ENCODE data around the gene PCBP3. TPM values are rescaled to one million over a fixed set of nuclear protein-coding genes. Genes with fewer than 3 reads are reported as not detected.
A peak's percentile ranks its signal among the peaks of the same experiment; 100 is the strongest.

PCBP3 gene
- total and polyA plus RNA-seq, 3 experiments from 2014 or later: 0.31 to 0.38 (median 0.35) TPM

DNA sequence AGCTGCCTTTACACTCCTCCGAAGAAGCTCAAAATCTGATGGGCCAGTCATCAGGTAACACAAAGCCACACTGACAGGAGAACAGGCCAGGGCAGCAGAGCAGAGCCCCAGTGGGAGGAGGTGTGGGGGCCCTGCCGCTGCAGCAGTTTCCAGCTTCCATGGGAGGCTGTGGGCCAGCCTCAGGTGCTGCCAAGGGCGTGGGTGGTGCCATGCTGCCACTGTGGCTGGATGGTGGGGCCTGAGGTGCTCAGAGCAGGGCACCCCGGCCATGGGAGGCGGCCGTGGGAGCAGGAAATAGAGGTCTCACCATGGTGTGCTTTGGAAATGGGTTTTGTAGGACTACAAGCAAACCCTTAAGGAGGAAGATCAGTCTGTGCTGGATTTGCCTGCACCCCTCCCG is 287.3 kb downstream of the PCBP3 start:
- Mint-ChIP-seq H3K27me3 (peaks cover 5 to 25% of the 10 kb centered on the region in 2 donors), H3K9me3 (no peaks in the 10 kb centered on the region), H3K4me1 (peaks cover 0 to 6% (median 0%) of the 10 kb centered on the region in 3 donors), H3K27ac (no peak overlapping the region), H3K36me3 (no peaks in the 10 kb centered on the region), H3K4me3 (no peak overlapping the region)
- Histone ChIP-seq H3K36me3 (ENCODE audit: insufficient read depth, low read length) (no peaks in the 10 kb centered on the region), H3K4me1 (ENCODE audit: insufficient read depth, low read length) (no peaks in the 10 kb centered on the region), H3K27ac (ENCODE audit: low read depth, low read length) (no peak overlapping the region), H3K27me3 (ENCODE audit: insufficient read depth, low read length, poor library complexity, severe bottlenecking) (no peaks in the 10 kb centered on the region), H3K4me3 (ENCODE audit: low read length) (no peak overlapping the region), H3K9me3 (ENCODE audit: low read length) (no peaks in the 10 kb centered on the region)
- no peak for DNase-seq
- CTCF ChIA-PET: no interaction called here
- POLR2A ChIA-PET: no interaction called here

DNA sequence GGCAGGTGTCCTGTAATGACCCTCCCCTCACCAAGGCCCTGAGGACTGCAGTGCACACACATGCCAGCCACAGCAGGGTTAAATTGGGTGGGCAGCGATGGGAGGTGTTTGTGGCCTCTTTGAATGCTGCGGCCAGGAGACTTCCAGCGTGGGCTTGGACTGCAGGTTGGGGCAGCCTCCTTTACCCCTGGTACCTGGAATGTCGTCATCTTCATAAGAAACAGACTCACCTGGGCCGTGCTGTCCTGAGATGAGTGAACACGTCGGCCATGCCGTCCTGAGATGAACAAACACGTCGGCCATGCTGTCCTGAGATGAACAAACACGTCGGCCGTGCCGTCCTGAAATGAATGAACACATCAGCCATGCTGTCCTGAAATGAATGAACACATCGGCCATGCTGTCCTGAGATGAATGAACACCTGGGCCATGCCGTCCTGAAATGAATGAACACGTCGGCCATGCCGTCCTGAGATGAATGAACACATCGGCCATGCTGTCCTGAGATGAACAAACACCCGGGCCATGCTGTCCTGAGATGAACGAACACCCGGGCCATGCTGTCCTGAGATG is 288.0 kb downstream of the PCBP3 start:
- no peak overlapping the region for H3K27ac ChIP-seq (ENCODE audit: low read depth, low read length)
- peak in 1 of 5 donors; percentile 3 for DNase-seq
- Mint-ChIP-seq H3K36me3 (no peaks in the 10 kb centered on the region), H3K27ac (no peak overlapping the region), H3K4me1 (peaks cover 0 to 5% (median 0%) of the 10 kb centered on the region in 3 donors), H3K4me3 (no peak overlapping the region), H3K9me3 (no peaks in the 10 kb centered on the region), H3K27me3 (peaks cover 2 to 25% of the 10 kb centered on the region in 2 donors)
- ChIA-PET POLR2A (no interaction called here), CTCF (no interaction called here)
- no peaks in the 10 kb centered on the region for H3K36me3 ChIP-seq (ENCODE audit: insufficient read depth, low read length)
- H3K4me3 ChIP-seq (ENCODE audit: low read length): no peak overlapping the region
- H3K9me3 ChIP-seq (ENCODE audit: low read length): no peaks in the 10 kb centered on the region
- no peaks in the 10 kb centered on the region for H3K27me3 ChIP-seq (ENCODE audit: insufficient read depth, low read length, poor library complexity, severe bottlenecking)
- no peaks in the 10 kb centered on the region for H3K4me1 ChIP-seq (ENCODE audit: insufficient read depth, low read length)

DNA sequence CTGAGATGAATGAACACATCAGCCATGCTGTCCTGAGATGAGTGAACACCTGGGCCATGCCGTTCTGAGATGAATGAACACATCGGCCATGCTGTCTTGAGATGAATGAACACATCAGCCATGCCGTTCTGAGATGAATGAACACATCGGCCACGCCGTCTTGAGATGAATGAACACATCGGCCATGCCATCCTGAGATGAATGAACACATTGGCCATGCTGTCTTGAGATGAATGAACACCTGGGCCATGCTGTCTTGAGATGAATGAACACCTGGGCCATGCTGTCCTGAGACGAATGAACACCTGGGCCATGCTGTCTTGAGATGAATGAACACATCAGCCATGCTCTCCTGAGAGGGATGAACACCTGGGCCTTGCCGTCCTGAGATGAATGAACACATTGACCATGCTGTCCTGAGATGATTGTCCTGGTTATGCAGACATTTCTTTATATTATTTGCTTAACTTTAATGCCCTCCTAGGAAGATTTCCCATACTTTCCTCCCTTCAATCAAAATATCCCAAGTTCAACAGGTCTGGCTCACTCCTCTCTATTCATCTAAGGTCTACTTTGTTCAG is 289.5 kb downstream of the PCBP3 start:
- no peak for DNase-seq
- H3K9me3 Mint-ChIP-seq: no peaks in the 10 kb centered on the region
- Histone ChIP-seq H3K27me3 (ENCODE audit: insufficient read depth, low read length, poor library complexity, severe bottlenecking) (no peaks in the 10 kb centered on the region), H3K4me1 (ENCODE audit: insufficient read depth, low read length) (no peaks in the 10 kb centered on the region), H3K36me3 (ENCODE audit: insufficient read depth, low read length) (no peaks in the 10 kb centered on the region), H3K9me3 (ENCODE audit: low read length) (no peaks in the 10 kb centered on the region), H3K27ac (ENCODE audit: low read depth, low read length) (no peak overlapping the region), H3K4me3 (ENCODE audit: low read length) (no peak overlapping the region)
- ChIA-PET POLR2A (no interaction called here), CTCF (no interaction called here)
- H3K27ac Mint-ChIP-seq: no peak overlapping the region
- no peaks in the 10 kb centered on the region for H3K36me3 Mint-ChIP-seq
- peaks cover 2 to 25% of the 10 kb centered on the region in 2 donors for H3K27me3 Mint-ChIP-seq
- H3K4me3 Mint-ChIP-seq: no peak overlapping the region
- no peaks in the 10 kb centered on the region for H3K4me1 Mint-ChIP-seq

DNA sequence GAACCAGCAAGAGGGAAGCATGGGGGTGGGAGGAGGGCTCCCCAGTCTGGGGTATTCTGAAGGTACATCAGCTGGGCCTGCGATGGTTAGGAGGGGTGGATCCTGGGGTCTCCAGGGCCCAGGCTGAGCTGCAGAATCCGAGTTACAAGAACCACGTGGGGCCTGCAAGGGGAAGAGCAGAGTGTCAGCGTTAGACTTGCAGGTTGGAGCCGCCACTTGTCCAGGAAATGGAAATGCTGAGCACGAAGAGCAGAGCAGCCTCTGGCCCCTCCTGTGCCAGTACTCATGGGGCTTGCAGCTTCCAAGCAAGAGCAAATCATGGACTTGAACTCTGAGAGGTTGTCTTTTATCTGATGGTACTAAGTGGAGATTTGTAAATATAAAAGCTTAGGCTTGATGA is 290.6 kb downstream of the PCBP3 start:
- CTCF ChIA-PET: interaction anchor here (1.1 kb wide), 1 partner anchor 54 kb away, joined by 3 read pairs; no protein-coding TSS in a partner anchor
- Histone ChIP-seq H3K36me3 (ENCODE audit: insufficient read depth, low read length) (no peaks in the 10 kb centered on the region), H3K4me1 (ENCODE audit: insufficient read depth, low read length) (no peaks in the 10 kb centered on the region), H3K4me3 (ENCODE audit: low read length) (no peak overlapping the region), H3K9me3 (ENCODE audit: low read length) (no peaks in the 10 kb centered on the region), H3K27me3 (ENCODE audit: insufficient read depth, low read length, poor library complexity, severe bottlenecking) (no peaks in the 10 kb centered on the region), H3K27ac (ENCODE audit: low read depth, low read length) (no peak overlapping the region)
- peaks cover 2 to 25% of the 10 kb centered on the region in 2 donors for H3K27me3 Mint-ChIP-seq
- H3K9me3 Mint-ChIP-seq: no peaks in the 10 kb centered on the region
- DNase-seq: no peak
- no peaks in the 10 kb centered on the region for H3K36me3 Mint-ChIP-seq
- POLR2A ChIA-PET: no interaction called here
- H3K4me3 Mint-ChIP-seq: no peak overlapping the region
- H3K4me1 Mint-ChIP-seq: no peaks in the 10 kb centered on the region
- H3K27ac Mint-ChIP-seq: peak overlapping the region in 2 of 8 donors; percentile 69 to 77

DNA sequence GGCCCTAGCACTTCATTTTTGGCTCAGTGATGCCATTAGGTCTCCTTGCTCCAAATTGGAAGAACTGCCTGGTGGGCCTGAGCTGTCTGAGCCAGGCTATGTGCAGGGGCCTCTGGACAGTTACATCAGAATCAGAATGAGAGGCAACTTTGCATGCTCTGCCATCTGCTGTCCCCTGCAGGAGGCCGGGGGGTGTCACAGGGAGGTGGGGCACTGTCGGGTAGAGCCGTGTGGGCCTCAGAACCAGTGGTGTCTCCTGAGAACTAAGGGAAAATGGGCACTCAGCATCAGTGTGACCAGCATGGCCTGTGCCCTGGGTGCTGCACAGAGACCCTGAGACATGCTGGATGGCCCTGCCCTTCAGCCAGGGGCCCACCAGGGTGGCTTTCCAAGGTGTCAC is 291.0 kb downstream of the PCBP3 start:
- Histone ChIP-seq H3K4me3 (ENCODE audit: low read length) (no peak overlapping the region), H3K4me1 (ENCODE audit: insufficient read depth, low read length) (no peaks in the 10 kb centered on the region), H3K36me3 (ENCODE audit: insufficient read depth, low read length) (no peaks in the 10 kb centered on the region), H3K27ac (ENCODE audit: low read depth, low read length) (no peak overlapping the region), H3K27me3 (ENCODE audit: insufficient read depth, low read length, poor library complexity, severe bottlenecking) (no peaks in the 10 kb centered on the region), H3K9me3 (ENCODE audit: low read length) (no peaks in the 10 kb centered on the region)
- ChIA-PET CTCF (interaction anchor here (1.1 kb wide), 1 partner anchor 55 kb away, joined by 3 read pairs; no protein-coding TSS in a partner anchor), POLR2A (no interaction called here)
- Mint-ChIP-seq H3K27me3 (peaks cover 2 to 24% of the 10 kb centered on the region in 2 donors), H3K4me1 (no peaks in the 10 kb centered on the region), H3K27ac (no peak overlapping the region), H3K9me3 (no peaks in the 10 kb centered on the region), H3K36me3 (no peaks in the 10 kb centered on the region), H3K4me3 (no peak overlapping the region)
- DNase-seq: no peak

DNA sequence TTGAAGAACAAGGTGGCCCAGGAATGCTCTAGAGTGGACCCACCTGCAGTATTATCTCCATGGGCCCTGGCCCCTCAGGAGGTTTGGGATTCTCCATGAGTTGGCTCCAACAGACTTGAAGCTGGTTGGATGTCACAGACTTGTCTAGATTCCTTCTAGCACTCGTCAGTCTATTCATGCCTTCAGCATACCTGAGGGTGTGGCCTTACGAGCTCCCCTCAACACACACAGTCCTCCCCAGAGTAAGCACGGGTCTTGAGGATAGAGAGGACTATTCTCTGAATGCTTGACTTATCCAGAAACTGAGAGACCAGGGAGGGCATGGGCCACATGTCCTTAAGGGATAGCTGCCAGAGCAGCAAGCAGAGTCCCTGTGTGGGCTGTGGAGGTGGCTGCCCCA is 292.1 kb downstream of the PCBP3 start:
- Histone ChIP-seq H3K4me1 (ENCODE audit: insufficient read depth, low read length) (no peaks in the 10 kb centered on the region), H3K9me3 (ENCODE audit: low read length) (no peaks in the 10 kb centered on the region), H3K27me3 (ENCODE audit: insufficient read depth, low read length, poor library complexity, severe bottlenecking) (no peaks in the 10 kb centered on the region), H3K4me3 (ENCODE audit: low read length) (no peak overlapping the region), H3K36me3 (ENCODE audit: insufficient read depth, low read length) (no peaks in the 10 kb centered on the region), H3K27ac (ENCODE audit: low read depth, low read length) (no peak overlapping the region)
- Mint-ChIP-seq H3K36me3 (no peaks in the 10 kb centered on the region), H3K9me3 (no peaks in the 10 kb centered on the region), H3K4me3 (no peak overlapping the region), H3K4me1 (no peaks in the 10 kb centered on the region), H3K27me3 (peaks cover 2 to 21% of the 10 kb centered on the region in 2 donors), H3K27ac (peak overlapping the region in 1 of 8 donors; percentile 11)
- ChIA-PET CTCF (no interaction called here), POLR2A (no interaction called here)
- DNase-seq: no peak

DNA sequence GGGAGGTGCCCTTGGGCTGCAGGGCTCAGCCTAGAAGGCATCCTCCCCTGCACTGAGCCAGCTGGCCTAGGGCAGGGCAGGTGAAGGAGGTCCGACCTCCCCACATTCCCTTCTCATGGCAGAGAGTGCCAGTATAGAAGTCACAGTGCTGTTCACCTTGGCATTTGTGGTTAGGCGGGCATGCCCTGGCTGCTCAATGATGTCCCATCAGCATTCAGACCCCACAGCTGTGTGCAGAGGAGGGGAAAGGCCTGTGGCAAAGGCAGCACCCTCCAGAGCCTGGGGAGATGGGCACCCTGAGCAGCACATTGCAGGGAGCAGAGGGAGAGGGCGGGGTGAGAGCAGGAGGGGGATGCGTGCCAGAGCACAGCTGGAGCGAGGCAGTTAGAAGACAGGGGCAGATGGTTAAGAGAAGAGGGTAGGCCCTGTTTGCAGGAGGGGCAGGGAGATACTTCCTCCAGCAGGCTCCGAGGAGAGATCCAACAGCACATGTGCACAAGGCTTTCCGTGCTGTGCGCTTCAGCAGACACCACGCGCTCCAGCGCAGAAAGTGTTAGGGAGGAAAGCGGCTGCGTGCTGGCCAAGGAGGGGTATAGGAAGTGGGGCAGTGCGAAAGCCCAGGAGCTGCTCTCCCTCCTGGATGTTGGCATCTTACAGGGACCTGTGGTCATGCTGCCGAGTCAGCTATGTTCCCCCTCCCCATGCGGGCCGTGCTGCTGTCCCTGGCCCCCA is 294.4 kb downstream of the PCBP3 start:
- H3K27ac ChIP-seq (ENCODE audit: low read depth, low read length): no peak overlapping the region
- H3K9me3 Mint-ChIP-seq: no peaks in the 10 kb centered on the region
- H3K27ac Mint-ChIP-seq: no peak overlapping the region
- H3K27me3 Mint-ChIP-seq: peaks cover 0 to 6% of the 10 kb centered on the region in 2 donors
- H3K27me3 ChIP-seq (ENCODE audit: insufficient read depth, low read length, poor library complexity, severe bottlenecking): no peaks in the 10 kb centered on the region
- ChIA-PET POLR2A (no interaction called here), CTCF (no interaction called here)
- no peaks in the 10 kb centered on the region for H3K36me3 Mint-ChIP-seq
- no peak for DNase-seq
- H3K4me3 ChIP-seq (ENCODE audit: low read length): no peak overlapping the region
- no peaks in the 10 kb centered on the region for H3K4me1 ChIP-seq (ENCODE audit: insufficient read depth, low read length)
- no peaks in the 10 kb centered on the region for H3K36me3 ChIP-seq (ENCODE audit: insufficient read depth, low read length)
- no peak overlapping the region for H3K4me3 Mint-ChIP-seq
- H3K9me3 ChIP-seq (ENCODE audit: low read length): no peaks in the 10 kb centered on the region
- H3K4me1 Mint-ChIP-seq: no peaks in the 10 kb centered on the region

DNA sequence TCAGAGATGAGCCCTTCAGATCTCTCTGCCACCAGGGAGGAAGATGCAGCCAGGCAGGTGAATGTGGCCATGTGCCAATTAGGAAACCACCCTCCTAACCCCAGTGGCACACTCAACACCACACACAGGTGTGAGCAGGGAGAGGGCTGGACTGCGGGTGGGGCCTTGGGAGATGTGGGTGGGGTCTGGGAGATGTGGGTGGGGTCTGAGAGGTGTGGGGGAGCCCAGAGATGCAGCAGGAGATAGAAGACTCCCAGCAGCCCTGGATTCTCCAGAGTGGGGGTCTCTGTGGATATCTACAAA is 294.9 kb downstream of the PCBP3 start:
- H3K27ac ChIP-seq (ENCODE audit: low read depth, low read length): no peak overlapping the region
- Mint-ChIP-seq H3K36me3 (no peaks in the 10 kb centered on the region), H3K4me3 (no peak overlapping the region), H3K4me1 (no peaks in the 10 kb centered on the region), H3K27me3 (peaks cover 1% of the 10 kb centered on the region in 2 donors), H3K9me3 (no peaks in the 10 kb centered on the region), H3K27ac (no peak overlapping the region)
- no peaks in the 10 kb centered on the region for H3K36me3 ChIP-seq (ENCODE audit: insufficient read depth, low read length)
- DNase-seq: no peak
- ChIA-PET CTCF (no interaction called here), POLR2A (no interaction called here)
- H3K27me3 ChIP-seq (ENCODE audit: insufficient read depth, low read length, poor library complexity, severe bottlenecking): no peaks in the 10 kb centered on the region
- no peaks in the 10 kb centered on the region for H3K4me1 ChIP-seq (ENCODE audit: insufficient read depth, low read length)
- H3K4me3 ChIP-seq (ENCODE audit: low read length): no peak overlapping the region
- no peaks in the 10 kb centered on the region for H3K9me3 ChIP-seq (ENCODE audit: low read length)
